K562 (cell line): ENCODE measurements around the gene PDE6H. TPM values are rescaled to one million over a fixed set of nuclear protein-coding genes. Genes with fewer than 3 reads are reported as not detected.
A peak's percentile ranks its signal among the peaks of the same experiment; 100 is the strongest.

Experiments
- ARID2 ChIP-seq: fragments of 450-650 bp; IDR thresholded peaks from 2 replicates; pipeline ENCODE4 v1.6.1; 2017; ENCODE audit warnings: antibody characterized with exemption, mild to moderate bottlenecking
- ATF1 ChIP-seq, 2 experiments: fragments of 450-650 bp in 1 of 2; IDR thresholded peaks; 2 replicates each; pipeline ENCODE4 v1.6.1; 2016; ENCODE audit warnings: missing compliant biosample characterization in 1 of 2, missing genetic modification characterization in 1 of 2
- BHLHE40 ChIP-seq: IDR thresholded peaks from 2 replicates; pipeline ENCODE4 v1.6.1; 2011; ENCODE audit warnings: low read length, improper control_type of control experiment
- CEBPG ChIP-seq, 3 experiments: fragments of 200-800 bp in 1 of 3; sonication (Bioruptor generic) in 1 of 3; sonication (generic) in 1 of 3; formaldehyde crosslinking in 1 of 3; IDR thresholded peaks in 2 of 3; conservative IDR thresholded peaks in 1 of 3; 2 replicates each; pipeline versions ENCODE4 v1.6.1 to v1.8.0; 2016 to 2022; ENCODE audit warnings: missing compliant biosample characterization in 2 of 3, missing genetic modification characterization in 2 of 3, mild to moderate bottlenecking in 1 of 3, missing genetic modification reagents in 1 of 3
- E2F6 ChIP-seq, 2 experiments: IDR thresholded peaks; 2 replicates each; pipeline ENCODE4 v1.6.1; 2011; ENCODE audit warnings: borderline replicate concordance in 1 of 2, control low read depth in 1 of 2, low read depth in 1 of 2, low read length in 1 of 2, mild to moderate bottlenecking in 1 of 2, mixed read lengths in 1 of 2, moderate library complexity in 1 of 2; ENCODE audit not compliant: insufficient read depth in 1 of 2, insufficient read length in 1 of 2, poor library complexity in 1 of 2, severe bottlenecking in 1 of 2; ENCODE audit errors: extremely low read depth in 1 of 2
- E4F1 ChIP-seq: fragments of 250-450 bp; sonication (Bioruptor Pico); IDR thresholded peaks from 2 replicates; pipeline ENCODE4 v1.5.0; 2021; ENCODE audit warnings: mild to moderate bottlenecking, borderline replicate concordance
- HMBOX1 ChIP-seq: sonication (generic); IDR thresholded peaks from 2 replicates; pipeline ENCODE4 v1.6.1; 2016
- PHF21A ChIP-seq: fragments of 450-650 bp; IDR thresholded peaks from 2 replicates; pipeline ENCODE4 v1.6.1; 2017; ENCODE audit warnings: low read depth, borderline replicate concordance
- PPARD ChIP-seq: fragments of 250-450 bp; sonication (Bioruptor Pico); IDR thresholded peaks from 2 replicates; pipeline ENCODE4 v1.8.0; 2022; ENCODE audit warnings: inconsistent platforms, mild to moderate bottlenecking, moderate library complexity
- SIN3A ChIP-seq, 2 experiments: fragments of 150-350 bp in 1 of 2; IDR thresholded peaks; 2 replicates each; pipeline ENCODE4 v1.6.1; 2011 to 2016; ENCODE audit warnings: borderline replicate concordance in 2 of 2, low read depth in 2 of 2, low read length in 2 of 2, mild to moderate bottlenecking in 2 of 2, moderate library complexity in 2 of 2; ENCODE audit not compliant: control insufficient read depth in 1 of 2
- SNIP1 ChIP-seq: fragments of 450-650 bp; IDR thresholded peaks from 2 replicates; pipeline ENCODE4 v1.7.1; 2017; ENCODE audit warnings: low read depth, mild to moderate bottlenecking
- ZBTB11 ChIP-seq, 3 experiments: fragments of 200-800 bp in 1 of 3; fragments of 250-450 bp in 1 of 3; fragments of 450-650 bp in 1 of 3; sonication (Bioruptor Pico) in 1 of 3; sonication (Bioruptor generic) in 1 of 3; formaldehyde crosslinking in 1 of 3; IDR thresholded peaks; 2 replicates each; pipeline versions ENCODE4 v1.6.1 to v1.8.0; 2016 to 2022; ENCODE audit warnings: mild to moderate bottlenecking in 2 of 3, missing genetic modification characterization in 2 of 3, missing compliant biosample characterization in 1 of 3, moderate library complexity in 1 of 3
- ZBTB43 ChIP-seq: sonication (generic); formaldehyde crosslinking; IDR thresholded peaks from 2 replicates; pipeline ENCODE4 v1.8.0; 2023; ENCODE audit warnings: mild to moderate bottlenecking, missing genetic modification reagents
- ZNF444 ChIP-seq: fragments of 250-450 bp; sonication (Bioruptor Pico); IDR thresholded peaks from 2 replicates; pipeline ENCODE4 v1.4.0; 2020; ENCODE audit warnings: mild to moderate bottlenecking, moderate library complexity
- ZNF766 ChIP-seq: fragments of 200-800 bp; sonication (Bioruptor generic); conservative IDR thresholded peaks from 2 replicates; pipeline ENCODE4 v1.6.1; 2016; ENCODE audit warnings: missing genetic modification characterization, missing compliant biosample characterization
- polyA plus RNA-seq, 8 experiments: library from polyadenylated mRNA; depleted of rRNA in 4 of 8; stranded (reverse) in 5 of 8; unstranded in 3 of 8; fragments of >200 nt; fragmentation: Nextera tagmentation in 2 of 8; fragmentation: Illumina TruSeq in 1 of 8; extraction: Ambion mirVana in 2 of 8; extraction: Trizol in 1 of 8; gene quantifications; 2 replicates each; pipeline versions ENCODE4 v1.2.1 to v1.2.3, GENCODE V29; 2011 to 2014; ENCODE audit warnings: inconsistent platforms in 1 of 8, missing spikeins in 1 of 8
- total RNA-seq, 7 experiments: library from RNA; depleted of rRNA in 6 of 7; stranded (reverse); fragments of >200 nt in 6 of 7; fragmentation: Illumina TruSeq in 2 of 7; extraction: Trizol in 2 of 7; gene quantifications; 2 replicates each; pipeline versions ENCODE4 v1.2.1 to v1.2.3, GENCODE V29; 2011 to 2021; ENCODE audit warnings: low replicate concordance in 1 of 7

The PDE6H gene
- total and polyA plus RNA-seq, 9 of the 15 experiments (the other 6 are each of a cell fraction or from before 2014, with no cell fraction given), result 0.15 TPM; not detected in 8

GRCh38 chr12:14961466-14962152 lies 11.2 kb upstream of the PDE6H start, which contains the start of gene ARHGDIB (continued):
- TF ChIP-seq HMBOX1 (0 out of 2 replicates have a peak, but pooled peaks have one; percentile 20), ZNF766 (CRISPR knock-in tag) (0 out of 2 replicates have a peak, but pooled peaks have one; percentile 22), BHLHE40 (peak; percentile 47; the same call in 1 of the 2 replicates), PPARD (CRISPR knock-in tag) (no peak), ARID2 (no peak), E2F6 (IDR thresholded peaks at IDR 0.05; ENCODE audit: borderline replicate concordance in 1 of 2, extremely low read depth in 1 of 2, insufficient read depth in 1 of 2, insufficient read length in 1 of 2, low read depth in 1 of 2, low read length in 1 of 2, poor library complexity in 1 of 2, severe bottlenecking in 1 of 2) (peak in 1 of 2 experiments; percentile 39), ZBTB11 (CRISPR knock-in tag; IDR thresholded peaks at IDR 0.05) (peak in 1 of 3 experiments; percentile 54; a peak in 2 of 6 replicates), ATF1 (CRISPR knock-in tag; IDR thresholded peaks at IDR 0.05) (no peak), ATF1 (tag; IDR thresholded peaks at IDR 0.05) (peak; percentile 85), E4F1 (CRISPR knock-in tag) (no peak), SNIP1 (no peak), SIN3A (IDR thresholded peaks at IDR 0.05; ENCODE audit: borderline replicate concordance in 2 of 2, control insufficient read depth in 1 of 2, low read depth in 2 of 2, low read length in 2 of 2) (no peak), ZBTB43 (CRISPR knock-in tag) (no peak), ZNF444 (CRISPR knock-in tag) (no peak), PHF21A (no peak), CEBPG (CRISPR knock-in tag; IDR thresholded peaks at IDR 0.05) (no peak), CEBPG (tag; conservative IDR thresholded peaks at IDR 0.05 in 1 of 2, IDR thresholded peaks at IDR 0.05 in 1 of 2) (no peak)
